HG02943 (cell line): Measurements from ENCODE around the gene PMFBP1.
"Not testable (repeated sequence)": the region's sequence is repeated elsewhere in the genome, so short reads cannot be mapped to it uniquely, and the experiment has no call there.

ENCODE experiments used
- ATAC-seq: cut with Tn5 transposase; IDR thresholded peaks from one replicate; pipeline ENCODE4 v1.9.1; 2021; ENCODE audit warnings: mild to moderate bottlenecking, low read depth, moderate library complexity; ENCODE audit not compliant: unreplicated experiment

The PMFBP1 gene

GRCh38 chr16:72108353-72109102 is 63.4 kb downstream of the PMFBP1 start:
- ATAC-seq: no peak

- ATAC-seq: no peak
These were observed 64.6 kb downstream of the PMFBP1 start for GRCh38 chr16:72107371-72107770.

- no peak for ATAC-seq
These were observed 66.0 kb downstream of the PMFBP1 start for GRCh38 chr16:72105978-72106377.

- ATAC-seq: no peak
These were observed 67.0 kb downstream of the PMFBP1 start for GRCh38 chr16:72104905-72105304.

GRCh38 chr16:72101195-72101594 is 70.8 kb downstream of the PMFBP1 start:
- no peak for ATAC-seq

GRCh38 chr16:72099377-72099818 is 72.6 kb downstream of the PMFBP1 start:
- ATAC-seq: peak; percentile 67

GRCh38 chr16:72098936-72099335 is 73.0 kb downstream of the PMFBP1 start:
- no peak for ATAC-seq

- no peak for ATAC-seq
These were observed 77.7 kb downstream of the PMFBP1 start for GRCh38 chr16:72094266-72094610.

- ATAC-seq: peak; percentile 98
These were observed 78.3 kb downstream of the PMFBP1 start, which contains the start of the genes DHX38 and TXNL4B for GRCh38 chr16:72093448-72094265. TSS of gene DHX38 (plus strand) at chr16:72093847. CDS start at chr16:72096158, 2,311 bp downstream. TSS of gene TXNL4B (minus strand) at chr16:72093620. CDS start at chr16:72090749, 2,871 bp downstream.

GRCh38 chr16:72092832-72093447 is 79.0 kb downstream of the PMFBP1 start:
- no peak for ATAC-seq

GRCh38 chr16:72091217-72091616 is 80.7 kb downstream of the PMFBP1 start:
- ATAC-seq: no peak

GRCh38 chr16:72085002-72085401 is 87.0 kb downstream of the PMFBP1 start:
- ATAC-seq: no peak

GRCh38 chr16:72084445-72084844 is 87.5 kb downstream of the PMFBP1 start:
- no peak for ATAC-seq

- no peak for ATAC-seq
These were observed 88.1 kb downstream of the PMFBP1 start for GRCh38 chr16:72083778-72084404.

GRCh38 chr16:72076991-72077706 is 94.8 kb downstream of the PMFBP1 start:
- not testable (repeated sequence) for ATAC-seq

- not testable (repeated sequence) for ATAC-seq
These were observed 96.9 kb downstream of the PMFBP1 start for GRCh38 chr16:72075067-72075466.

GRCh38 chr16:72073560-72074230 is 98.3 kb downstream of the PMFBP1 start:
- ATAC-seq: no peak

- ATAC-seq: no peak
These were observed 99.2 kb downstream of the PMFBP1 start for GRCh38 chr16:72072514-72073342.
